Neuronal stem cell (in vitro differentiated cells): ENCODE measurements around the gene LDB2.

Source experiments
- DNase-seq: peaks from one replicate; pipeline ENCODE4 v3.0.0-alpha.2; 2013; ENCODE audit warnings: low spot score
- H2AFZ ChIP-seq: one replicate; pipeline ENCODE4 v1.6.1; 2013; ENCODE audit warnings: mild to moderate bottlenecking, low read length, inconsistent platforms
- H2AK5ac ChIP-seq: 2 replicates; pipeline ENCODE4 v1.6.1; 2013; ENCODE audit warnings: low read depth, mild to moderate bottlenecking, inconsistent platforms, low read length, moderate library complexity, mixed read lengths
- H2BK120ac ChIP-seq: 2 replicates; pipeline ENCODE4 v1.6.1; 2013; ENCODE audit warnings: low read depth, mild to moderate bottlenecking, inconsistent platforms, low read length, moderate library complexity, mixed read lengths
- H2BK12ac ChIP-seq: one replicate; pipeline ENCODE4 v1.6.1; 2013; ENCODE audit warnings: low read length, inconsistent platforms
- H2BK15ac ChIP-seq: 2 replicates; pipeline ENCODE4 v1.6.1; 2013; ENCODE audit warnings: mild to moderate bottlenecking, low read length, inconsistent platforms, mixed read lengths
- H2BK5ac ChIP-seq: one replicate; pipeline ENCODE4 v1.6.1; 2013; ENCODE audit warnings: inconsistent platforms, mild to moderate bottlenecking, low read length, moderate library complexity
- H3K14ac ChIP-seq: one replicate; pipeline ENCODE4 v1.6.1; 2013; ENCODE audit warnings: low read length, inconsistent platforms
- H3K18ac ChIP-seq: 2 replicates; pipeline ENCODE4 v1.6.1; 2013; ENCODE audit warnings: low read length, inconsistent platforms
- H3K23ac ChIP-seq: 2 replicates; pipeline ENCODE4 v1.6.1; 2013; ENCODE audit warnings: low read depth, mild to moderate bottlenecking, mixed read lengths, low read length, inconsistent platforms; ENCODE audit not compliant: poor library complexity
- H3K27ac ChIP-seq: replicated peaks from 3 replicates; pipeline ENCODE4 v1.5.1; 2013; ENCODE audit warnings: low read length, inconsistent platforms
- H3K27me3 ChIP-seq, 3 experiments: 2 replicates each; pipeline ENCODE4 v1.6.1; 2013; ENCODE audit warnings: low read length in 3 of 3, mild to moderate bottlenecking in 2 of 3, inconsistent platforms in 1 of 3, low read depth in 1 of 3, mixed read lengths in 1 of 3, moderate library complexity in 1 of 3; ENCODE audit not compliant: control insufficient read depth in 3 of 3, insufficient read depth in 3 of 3
- H3K36me3 ChIP-seq, 2 donors: replicated peaks in 1 of 2; 2 replicates each; pipeline ENCODE4 v1.6.1; 2013; ENCODE audit warnings: low read length in 2 of 2; ENCODE audit not compliant: control insufficient read depth in 2 of 2, insufficient read depth in 2 of 2
- H3K4ac ChIP-seq: 2 replicates; pipeline ENCODE4 v1.6.1; 2013; ENCODE audit warnings: inconsistent platforms, mild to moderate bottlenecking, low read length, moderate library complexity
- H3K4me1 ChIP-seq, 2 donors: 1 replicate in 1 of 2; 2 replicates in 1 of 2; pipeline ENCODE4 v1.6.1; 2013; ENCODE audit warnings: low read length in 2 of 2, low read depth in 1 of 2; ENCODE audit not compliant: control insufficient read depth in 2 of 2, insufficient read depth in 1 of 2
- H3K4me2 ChIP-seq: one replicate; pipeline ENCODE4 v1.6.1; 2013; ENCODE audit warnings: mild to moderate bottlenecking, low read length, inconsistent platforms; ENCODE audit not compliant: insufficient read depth, poor library complexity, severe bottlenecking
- H3K4me3 ChIP-seq, 2 donors: 2 replicates each; pipeline ENCODE4 v1.5.1; 2013; ENCODE audit warnings: low read length in 2 of 2, mild to moderate bottlenecking in 2 of 2, inconsistent platforms in 1 of 2, moderate library complexity in 1 of 2
- H3K79me1 ChIP-seq: one replicate; pipeline ENCODE4 v1.6.1; 2013; ENCODE audit warnings: low read depth, mild to moderate bottlenecking, inconsistent platforms, low read length, moderate library complexity
- H3K9ac ChIP-seq: one replicate; pipeline ENCODE4 v1.6.1; 2013; ENCODE audit warnings: mild to moderate bottlenecking, low read depth, low read length, inconsistent platforms; ENCODE audit not compliant: poor library complexity
- H3K9me3 ChIP-seq, 2 donors: replicated peaks in 1 of 2; 2 replicates each; pipeline versions ENCODE3 to v1.6.1; 2013; ENCODE audit warnings: low read length in 2 of 2, mild to moderate bottlenecking in 2 of 2, inconsistent platforms in 1 of 2, low read depth in 1 of 2, mixed read lengths in 1 of 2, moderate library complexity in 1 of 2; ENCODE audit not compliant: control insufficient read depth in 2 of 2, insufficient read depth in 1 of 2
- H4K8ac ChIP-seq: one replicate; pipeline ENCODE4 v1.6.1; 2013; ENCODE audit warnings: low read depth, mild to moderate bottlenecking, inconsistent platforms, low read length, moderate library complexity
- H4K91ac ChIP-seq: one replicate; pipeline ENCODE4 v1.6.1; 2013; ENCODE audit warnings: low read length, low read depth, mild to moderate bottlenecking, inconsistent platforms; ENCODE audit not compliant: poor library complexity
- WGBS, 2 donors: extraction: QIAGEN DNeasy Blood & Tissue Kit; methylation state at CpG; one replicate each; pipeline ENCODE4 v1.1.7; 2013; ENCODE audit warnings: missing lambda C conversion rate in 2 of 2, mixed read lengths in 1 of 2; ENCODE audit not compliant: insufficient read length in 2 of 2, insufficient replicate concordance in 1 of 2; ENCODE audit errors: extremely low coverage in 2 of 2; 5-methylcytosine and 5-hydroxymethylcytosine counted together

The LDB2 gene

GRCh38 chr4:16609170-16609758, 289.2 kb downstream of the LDB2 start:
- no peak overlapping the region for H2BK120ac ChIP-seq
- H3K4me3 ChIP-seq = no peak overlapping the region
- no peak overlapping the region for H2BK5ac ChIP-seq
- peak overlapping the region; percentile 77 for H3K18ac ChIP-seq
- no peaks in the 10 kb centered on the region for H3K36me3 ChIP-seq
- no CpG with 5 or more reads among the region's 10 CpGs for WGBS, 2 donors
- no peak overlapping the region for H2BK15ac ChIP-seq
- peak overlapping the region; percentile 25 for H2BK12ac ChIP-seq
- no peaks in the 10 kb centered on the region for H3K27me3 ChIP-seq
- H3K4me1 ChIP-seq = peaks cover 11 to 12% of the 10 kb centered on the region in 2 donors
- no peak overlapping the region for H3K23ac ChIP-seq
- H4K8ac ChIP-seq = peak overlapping the region; percentile 43
- peaks cover 2 to 10% of the 10 kb centered on the region in 2 donors for H3K9me3 ChIP-seq
- H2AFZ ChIP-seq = no peak overlapping the region
- H4K91ac ChIP-seq = no peak overlapping the region
- DNase-seq = no peak
- H3K9ac ChIP-seq = no peak overlapping the region
- no peak overlapping the region for H3K14ac ChIP-seq
- no peak overlapping the region for H3K4me2 ChIP-seq
- no peak overlapping the region for H3K4ac ChIP-seq
- no peak overlapping the region for H2AK5ac ChIP-seq
- no peaks in the 10 kb centered on the region for H3K79me1 ChIP-seq
- no peak overlapping the region for H3K27ac ChIP-seq

- Histone ChIP-seq H3K23ac (no peak overlapping the region), H3K9ac (no peak overlapping the region), H2BK5ac (no peak overlapping the region), H2AK5ac (no peak overlapping the region), H2AFZ (no peak overlapping the region), H3K27ac (no peak overlapping the region), H2BK12ac (peak overlapping the region; percentile 25), H3K27me3 (no peaks in the 10 kb centered on the region), H2BK120ac (no peak overlapping the region), H3K14ac (no peak overlapping the region), H3K79me1 (no peaks in the 10 kb centered on the region), H4K91ac (no peak overlapping the region), H3K36me3 (no peaks in the 10 kb centered on the region), H3K18ac (peak overlapping the region; percentile 77), H3K9me3 (peaks cover 2 to 10% of the 10 kb centered on the region in 2 donors), H3K4me2 (no peak overlapping the region), H4K8ac (peak overlapping the region; percentile 43), H3K4ac (no peak overlapping the region), H2BK15ac (no peak overlapping the region), H3K4me1 (peaks cover 11 to 12% of the 10 kb centered on the region in 2 donors), H3K4me3 (no peak overlapping the region)
- WGBS, 2 donors = no CpG with 5 or more reads among the region's 16 CpGs
- no peak for DNase-seq
These were observed 289.8 kb downstream of the LDB2 start for GRCh38 chr4:16608611-16609125.

- Histone ChIP-seq H3K14ac (no peak overlapping the region), H3K9me3 (peaks cover 2 to 10% of the 10 kb centered on the region in 2 donors), H3K79me1 (no peaks in the 10 kb centered on the region), H3K4me3 (no peak overlapping the region), H4K91ac (no peak overlapping the region), H3K27me3 (no peaks in the 10 kb centered on the region), H2BK5ac (no peak overlapping the region), H3K4me2 (no peak overlapping the region), H4K8ac (no peak overlapping the region), H2BK15ac (no peak overlapping the region), H3K4me1 (peaks cover 11 to 12% of the 10 kb centered on the region in 2 donors), H3K36me3 (no peaks in the 10 kb centered on the region), H3K18ac (no peak overlapping the region), H3K27ac (no peak overlapping the region), H2AK5ac (no peak overlapping the region), H3K9ac (no peak overlapping the region), H2BK12ac (no peak overlapping the region), H3K4ac (no peak overlapping the region), H2BK120ac (no peak overlapping the region), H2AFZ (no peak overlapping the region), H3K23ac (no peak overlapping the region)
- no peak for DNase-seq
- WGBS, 2 donors = no CpG with 5 or more reads among the region's 5 CpGs
These were observed 290.3 kb downstream of the LDB2 start for GRCh38 chr4:16608123-16608522.

- Histone ChIP-seq H2AK5ac (no peak overlapping the region), H2BK12ac (no peak overlapping the region), H2AFZ (no peak overlapping the region), H4K91ac (no peak overlapping the region), H3K23ac (no peak overlapping the region), H3K4me2 (no peak overlapping the region), H3K79me1 (no peaks in the 10 kb centered on the region), H3K4me1 (peaks cover 11 to 12% of the 10 kb centered on the region in 2 donors), H3K4ac (no peak overlapping the region), H3K14ac (no peak overlapping the region), H3K27me3 (no peaks in the 10 kb centered on the region), H3K9ac (no peak overlapping the region), H2BK15ac (no peak overlapping the region), H2BK5ac (no peak overlapping the region), H3K27ac (no peak overlapping the region), H3K4me3 (no peak overlapping the region), H4K8ac (no peak overlapping the region), H3K36me3 (no peaks in the 10 kb centered on the region), H3K9me3 (peaks cover 2 to 10% of the 10 kb centered on the region in 2 donors), H3K18ac (no peak overlapping the region), H2BK120ac (no peak overlapping the region)
- no peak for DNase-seq
- no CpG with 5 or more reads among the region's 7 CpGs for WGBS, 2 donors
These were observed 291.0 kb downstream of the LDB2 start for GRCh38 chr4:16607241-16608066.
